ENCODE results near the gene SLC25A14. TPM values are rescaled to one million over a fixed set of nuclear protein-coding genes. Genes with fewer than 3 reads are reported as not detected.

Gene SLC25A14
- total and polyA plus RNA-seq, 2 donors from 2014 or later, result 12.5 to 13.2 TPM

DNA sequence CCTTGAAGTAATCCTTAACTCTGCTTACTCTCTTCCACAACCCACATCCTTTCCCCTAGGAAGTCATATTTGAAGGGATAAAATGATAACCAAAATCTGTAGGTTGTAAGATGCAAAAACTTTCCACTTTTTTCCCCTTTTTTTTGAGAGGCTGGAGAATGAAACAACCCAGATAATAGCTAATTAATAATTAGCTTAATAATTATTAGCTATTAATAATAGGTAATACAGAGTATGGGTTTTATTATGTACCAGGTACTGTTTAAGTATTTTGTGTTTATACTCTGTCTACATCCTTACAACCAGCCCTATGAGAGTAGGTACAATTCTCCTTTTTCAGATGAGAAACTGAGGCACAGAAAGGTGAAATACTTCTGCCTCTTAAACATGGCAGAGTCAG, 36.4 kb downstream of the SLC25A14 start:
- H3K27ac ChIP-seq (ENCODE audit: low read depth in 2 of 2, low read length in 2 of 2), result no peak overlapping the region
- no peaks in the 10 kb centered on the region for H3K9me3 ChIP-seq (ENCODE audit: control insufficient read depth in 2 of 3, insufficient read depth in 1 of 3, low read length in 3 of 3)
- H3K36me3 ChIP-seq (ENCODE audit: control insufficient read depth in 2 of 3, insufficient read depth in 3 of 3, low read length in 3 of 3), result no peaks in the 10 kb centered on the region
- H3K27me3 ChIP-seq (ENCODE audit: control insufficient read depth, insufficient read depth, low read length), result no peaks in the 10 kb centered on the region
- FAIRE-seq (no peak), DNase-seq (no peak)
- H3K4me1 ChIP-seq (ENCODE audit: control insufficient read depth in 2 of 3, insufficient read depth in 2 of 3, low read depth in 1 of 3, low read length in 3 of 3), result no peaks in the 10 kb centered on the region
- TF ChIP-seq, protein P1, sequence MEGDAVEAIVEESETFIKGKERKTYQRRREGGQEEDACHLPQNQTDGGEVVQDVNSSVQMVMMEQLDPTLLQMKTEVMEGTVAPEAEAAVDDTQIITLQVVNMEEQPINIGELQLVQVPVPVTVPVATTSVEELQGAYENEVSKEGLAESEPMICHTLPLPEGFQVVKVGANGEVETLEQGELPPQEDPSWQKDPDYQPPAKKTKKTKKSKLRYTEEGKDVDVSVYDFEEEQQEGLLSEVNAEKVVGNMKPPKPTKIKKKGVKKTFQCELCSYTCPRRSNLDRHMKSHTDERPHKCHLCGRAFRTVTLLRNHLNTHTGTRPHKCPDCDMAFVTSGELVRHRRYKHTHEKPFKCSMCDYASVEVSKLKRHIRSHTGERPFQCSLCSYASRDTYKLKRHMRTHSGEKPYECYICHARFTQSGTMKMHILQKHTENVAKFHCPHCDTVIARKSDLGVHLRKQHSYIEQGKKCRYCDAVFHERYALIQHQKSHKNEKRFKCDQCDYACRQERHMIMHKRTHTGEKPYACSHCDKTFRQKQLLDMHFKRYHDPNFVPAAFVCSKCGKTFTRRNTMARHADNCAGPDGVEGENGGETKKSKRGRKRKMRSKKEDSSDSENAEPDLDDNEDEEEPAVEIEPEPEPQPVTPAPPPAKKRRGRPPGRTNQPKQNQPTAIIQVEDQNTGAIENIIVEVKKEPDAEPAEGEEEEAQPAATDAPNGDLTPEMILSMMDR (IDR thresholded peaks at IDR 0.05; ENCODE audit: borderline replicate concordance, extremely low read depth, insufficient read depth), result no peak
- no peak overlapping the region for H3K4me3 ChIP-seq (ENCODE audit: low read length in 3 of 3)
- no peak overlapping the region for H3K9ac ChIP-seq (ENCODE audit: low read length in 3 of 3)
- intact Hi-C loops (cut with DNase I), result no loop called here

DNA sequence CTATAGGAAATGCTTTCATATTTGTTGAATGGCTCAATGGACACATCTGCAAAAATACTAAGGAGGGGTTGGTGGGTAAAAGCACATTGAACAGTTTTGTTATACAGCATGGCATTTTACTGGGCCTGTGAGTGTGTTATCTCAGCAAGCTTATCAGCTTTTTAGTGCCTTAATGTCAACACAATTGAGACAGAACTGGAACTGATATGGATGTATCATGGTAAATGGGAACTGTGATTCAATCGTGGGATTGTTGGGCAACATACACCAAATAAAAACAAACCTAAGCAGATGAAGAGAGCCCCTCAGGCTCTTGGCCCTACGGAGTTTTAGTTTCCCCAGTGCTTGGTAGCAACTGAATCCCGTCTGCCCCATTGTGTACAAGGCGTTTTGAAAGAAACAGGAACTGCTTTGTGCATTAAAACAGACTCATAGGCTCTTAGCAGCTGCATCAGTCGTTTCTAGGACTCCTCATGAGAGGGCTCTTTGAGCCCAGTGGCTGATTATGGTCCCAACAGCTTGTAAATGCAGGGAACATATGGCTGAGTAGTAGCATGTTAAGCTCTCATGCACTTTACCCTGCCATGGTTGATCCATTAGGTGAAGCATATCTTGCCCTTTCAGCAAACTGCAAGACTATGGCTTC, 38.4 kb downstream of the SLC25A14 start:
- DNase-seq (no peak), FAIRE-seq (no peak)
- TF ChIP-seq, protein P1 (IDR thresholded peaks at IDR 0.05; ENCODE audit: borderline replicate concordance, extremely low read depth, insufficient read depth), result no peak
- intact Hi-C loops (cut with DNase I), result no loop called here
- Histone ChIP-seq H3K27me3 (ENCODE audit: control insufficient read depth, insufficient read depth, low read length) (no peaks in the 10 kb centered on the region), H3K4me3 (ENCODE audit: low read length in 3 of 3) (no peak overlapping the region), H3K9me3 (ENCODE audit: control insufficient read depth in 2 of 3, insufficient read depth in 1 of 3, low read length in 3 of 3) (no peaks in the 10 kb centered on the region), H3K27ac (ENCODE audit: low read depth in 2 of 2, low read length in 2 of 2) (no peak overlapping the region), H3K36me3 (ENCODE audit: control insufficient read depth in 2 of 3, insufficient read depth in 3 of 3, low read length in 3 of 3) (no peaks in the 10 kb centered on the region), H3K4me1 (ENCODE audit: control insufficient read depth in 2 of 3, insufficient read depth in 2 of 3, low read depth in 1 of 3, low read length in 3 of 3) (no peaks in the 10 kb centered on the region), H3K9ac (ENCODE audit: low read length in 3 of 3) (no peak overlapping the region)

DNA sequence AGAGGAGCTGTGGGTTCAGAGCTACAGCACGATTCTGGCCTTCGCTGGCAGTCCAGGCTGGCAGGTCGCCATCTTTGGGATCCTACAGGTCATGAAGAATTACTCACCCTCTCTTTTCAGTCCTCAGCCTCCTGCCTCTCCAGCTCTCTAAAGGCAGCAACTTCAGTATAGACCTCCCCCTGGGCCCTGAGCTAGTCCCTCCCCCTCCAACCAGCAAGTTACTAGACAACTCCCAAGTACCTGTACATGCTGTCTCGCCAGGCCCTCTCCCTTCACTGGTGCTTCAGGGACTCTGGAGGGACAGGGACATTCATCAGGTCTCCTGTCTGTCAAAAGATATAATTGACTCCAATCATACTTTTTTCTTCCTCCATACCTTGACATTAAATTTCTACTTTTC, 45.8 kb downstream of the SLC25A14 start, which contains the start of gene GPR119:
Gene GPR119 (minus strand): TSS at position 155 of the 400 bp plus-strand sequence. CDS start 227 bp downstream, outside the sequence.
- H3K4me3 ChIP-seq (ENCODE audit: low read length in 3 of 3), result no peak within 1 kb of the TSS
- no peaks in the 10 kb centered on the region for H3K9me3 ChIP-seq (ENCODE audit: control insufficient read depth in 2 of 3, insufficient read depth in 1 of 3, low read length in 3 of 3)
- TF ChIP-seq, protein P1 (IDR thresholded peaks at IDR 0.05; ENCODE audit: borderline replicate concordance, extremely low read depth, insufficient read depth), result no peak
- no peak within 1 kb of the TSS for H3K27ac ChIP-seq (ENCODE audit: low read depth in 2 of 2, low read length in 2 of 2)
- no peak within 1 kb of the TSS for H3K9ac ChIP-seq (ENCODE audit: low read length in 3 of 3)
- no peaks in the 10 kb centered on the region for H3K36me3 ChIP-seq (ENCODE audit: control insufficient read depth in 2 of 3, insufficient read depth in 3 of 3, low read length in 3 of 3)
- DNase-seq (no peak), FAIRE-seq (no peak)
- intact Hi-C loops (cut with DNase I), result no loop called here
- no peaks in the 10 kb centered on the region for H3K27me3 ChIP-seq (ENCODE audit: control insufficient read depth, insufficient read depth, low read length)
- no peaks in the 10 kb centered on the region for H3K4me1 ChIP-seq (ENCODE audit: control insufficient read depth in 2 of 3, insufficient read depth in 2 of 3, low read depth in 1 of 3, low read length in 3 of 3)

DNA sequence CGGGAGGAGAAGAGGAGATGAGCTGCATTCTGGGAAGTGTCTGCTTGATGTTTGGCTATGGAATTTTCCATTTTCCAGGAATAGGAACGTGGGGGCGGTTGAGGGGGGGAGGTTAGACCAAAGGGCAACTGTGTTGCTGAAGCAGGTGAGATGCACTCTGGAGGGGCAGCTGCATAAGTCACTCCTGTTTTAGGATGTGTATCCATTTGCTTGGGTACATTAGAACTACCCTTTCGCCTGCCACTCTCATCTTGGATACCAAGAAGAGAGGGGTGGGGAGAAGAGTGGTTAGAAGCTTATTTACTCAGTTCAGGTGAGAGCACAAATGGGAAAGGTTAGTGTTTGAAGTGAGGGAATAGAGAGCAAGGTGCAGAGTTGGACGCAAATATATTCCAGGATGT, 46.7 kb downstream of the SLC25A14 start:
- H3K27ac ChIP-seq (ENCODE audit: low read depth in 2 of 2, low read length in 2 of 2), result no peak overlapping the region
- intact Hi-C loops (cut with DNase I), result no loop called here
- no peaks in the 10 kb centered on the region for H3K27me3 ChIP-seq (ENCODE audit: control insufficient read depth, insufficient read depth, low read length)
- no peaks in the 10 kb centered on the region for H3K4me1 ChIP-seq (ENCODE audit: control insufficient read depth in 2 of 3, insufficient read depth in 2 of 3, low read depth in 1 of 3, low read length in 3 of 3)
- TF ChIP-seq, protein P1 (IDR thresholded peaks at IDR 0.05; ENCODE audit: borderline replicate concordance, extremely low read depth, insufficient read depth), result no peak
- no peaks in the 10 kb centered on the region for H3K9me3 ChIP-seq (ENCODE audit: control insufficient read depth in 2 of 3, insufficient read depth in 1 of 3, low read length in 3 of 3)
- FAIRE-seq (no peak), DNase-seq (no peak)
- no peak overlapping the region for H3K4me3 ChIP-seq (ENCODE audit: low read length in 3 of 3)
- no peak overlapping the region for H3K9ac ChIP-seq (ENCODE audit: low read length in 3 of 3)
- no peaks in the 10 kb centered on the region for H3K36me3 ChIP-seq (ENCODE audit: control insufficient read depth in 2 of 3, insufficient read depth in 3 of 3, low read length in 3 of 3)

All from kidney (tissue), 14 donors.